A673 (cell line): ENCODE results near the gene TRPM8. TPM values are rescaled to one million over a fixed set of nuclear protein-coding genes. Genes with fewer than 3 reads are reported as not detected.

Experiments
- BruUV-seq: library from RNA; stranded (reverse); fragments of 400-500 nt; replicated peaks from 2 replicates; lab custom pipeline; 2021; lab: Mats Ljungman, UMichigan
- CTCF ChIA-PET: fragments of 300-600 bp; sonication (Branson Sonifier 250); formaldehyde crosslinking; loops from one replicate; lab custom pipeline; 2022; ENCODE audit warnings: antibody characterized with exemption; lab: Charles Lee
- POLR2A ChIA-PET: fragments of 300-600 bp; sonication (Branson Sonifier 250); formaldehyde crosslinking; loops from one replicate; lab custom pipeline; 2022; ENCODE audit warnings: antibody characterized with exemption; ENCODE audit not compliant: low non-redundant PET; lab: Charles Lee
- DNase-seq: peaks from one replicate; pipeline ENCODE4 v3.0.0-alpha.2; 2015; ENCODE audit warnings: low spot score
- H3K27ac ChIP-seq: fragments of 200-600 bp; sonication (generic); 2 replicates; pipeline ENCODE4 v1.5.1; 2016; ENCODE audit warnings: mixed run types, low read depth, mild to moderate bottlenecking, mixed read lengths, antibody characterized with exemption, low read length; ENCODE audit not compliant: poor library complexity, severe bottlenecking
- H3K27me3 ChIP-seq: fragments of 200-600 bp; sonication (generic); replicated peaks from 2 replicates; pipeline ENCODE4 v1.6.1; 2017; ENCODE audit warnings: mixed run types, low read depth, mild to moderate bottlenecking, mixed read lengths, antibody characterized with exemption, low read length; ENCODE audit not compliant: insufficient read depth, poor library complexity
- H3K36me3 ChIP-seq: fragments of 200-600 bp; sonication (generic); 2 replicates; pipeline ENCODE4 v1.6.1; 2016; ENCODE audit warnings: mixed run types, mild to moderate bottlenecking, mixed read lengths, antibody characterized with exemption, low read length; ENCODE audit not compliant: insufficient read depth, poor library complexity, severe bottlenecking
- H3K4me1 ChIP-seq: fragments of 200-600 bp; sonication (generic); 2 replicates; pipeline ENCODE4 v1.6.1; 2017; ENCODE audit warnings: mixed run types, mild to moderate bottlenecking, mixed read lengths, antibody characterized with exemption, low read length; ENCODE audit not compliant: insufficient read depth, poor library complexity, severe bottlenecking
- H3K4me3 ChIP-seq: fragments of 200-600 bp; sonication (generic); 2 replicates; pipeline ENCODE4 v1.5.1; 2016; ENCODE audit warnings: low read depth, mixed run types, mild to moderate bottlenecking, mixed read lengths, low read length; ENCODE audit not compliant: poor library complexity, severe bottlenecking
- H3K9me3 ChIP-seq: fragments of 200-600 bp; sonication (generic); 2 replicates; pipeline ENCODE4 v1.6.1; 2016; ENCODE audit warnings: mixed run types, low read depth, mild to moderate bottlenecking, mixed read lengths, antibody characterized with exemption, low read length; ENCODE audit not compliant: poor library complexity, severe bottlenecking
- CTCF ChIP-seq: fragments of 300-800, 200-600 bp; sonication (generic); conservative IDR thresholded peaks from 2 replicates; pipeline ENCODE4 v1.5.1; 2017; ENCODE audit warnings: low read depth, mild to moderate bottlenecking, antibody characterized with exemption, low read length, moderate library complexity, mixed read lengths
- EZH2 ChIP-seq: fragments of 200-600 bp; sonication (generic); IDR thresholded peaks from 2 replicates; pipeline ENCODE4 v1.6.1; 2017; ENCODE audit warnings: borderline replicate concordance, low read depth, mild to moderate bottlenecking, mixed read lengths, antibody characterized with exemption, low read length; ENCODE audit not compliant: poor library complexity, severe bottlenecking
- intact Hi-C: fragments of 100-400 bp; cut with micrococcal nuclease; formaldehyde crosslinking; loops from one replicate; pipeline ENCODE4 v1.10.0; 2022; ENCODE audit not compliant: unreplicated experiment
- total RNA-seq: library from RNA; stranded (reverse); gene quantifications from 2 replicates; pipeline ENCODE4 v1.2.3, GENCODE V29; 2021

The TRPM8 gene
- total RNA-seq, 1 experiment from 2014 or later, result 8.9 TPM

- intact Hi-C loops, result no loop called here
- ChIA-PET CTCF (no interaction called here), POLR2A (no interaction called here)
- H3K27me3 ChIP-seq, result no peaks in the 10 kb centered on the region
- BruUV-seq, result no TSS peak
- peaks cover 3% of the 10 kb centered on the region for H3K36me3 ChIP-seq
- no peak overlapping the region for H3K27ac ChIP-seq
- no peak for TF ChIP-seq CTCF
- TF ChIP-seq EZH2, result no peak
- no peaks in the 10 kb centered on the region for H3K4me1 ChIP-seq
- H3K9me3 ChIP-seq, result no peaks in the 10 kb centered on the region
- no peak overlapping the region for H3K4me3 ChIP-seq
- no peak for DNase-seq
Measured at GRCh38 chr2:233938676-233939370, 21.6 kb downstream of the TRPM8 start.

GRCh38 chr2:233940376-233941276 lies 23.5 kb downstream of the TRPM8 start:
- DNase-seq, result no peak
- Histone ChIP-seq H3K27me3 (no peaks in the 10 kb centered on the region), H3K4me3 (no peak overlapping the region), H3K9me3 (no peaks in the 10 kb centered on the region), H3K27ac (no peak overlapping the region), H3K4me1 (no peaks in the 10 kb centered on the region), H3K36me3 (peaks cover 3% of the 10 kb centered on the region)
- intact Hi-C loops, result no loop called here
- BruUV-seq, result no TSS peak
- ChIA-PET CTCF (no interaction called here), POLR2A (no interaction called here)
- no peak for TF ChIP-seq EZH2
- no peak for TF ChIP-seq CTCF

- Histone ChIP-seq H3K27ac (no peak overlapping the region), H3K27me3 (no peaks in the 10 kb centered on the region), H3K9me3 (no peaks in the 10 kb centered on the region), H3K4me1 (no peaks in the 10 kb centered on the region), H3K4me3 (no peak overlapping the region), H3K36me3 (peaks cover 3% of the 10 kb centered on the region)
- no peak for TF ChIP-seq EZH2
- TF ChIP-seq CTCF, result no peak
- CTCF ChIA-PET, result no interaction called here
- POLR2A ChIA-PET, result no interaction called here
- intact Hi-C loops, result no loop called here
- no peak for DNase-seq
- BruUV-seq, result no TSS peak
Measured at GRCh38 chr2:233942731-233943130, 25.6 kb downstream of the TRPM8 start.
